GM10248 (cell line): Measurements from ENCODE around the gene CFTR.

Experiments used
- CTCF ChIA-PET: fragments of 300-600 bp; sonication (Branson Sonifier 250); formaldehyde crosslinking; extraction: SDS; loops from one replicate; lab custom pipeline; 2021; ENCODE audit warnings: antibody characterized with exemption; lab: Yijun Ruan, JAX
- POLR2A ChIA-PET: fragments of 350-650 bp; sonication (Branson Sonifier 250); formaldehyde crosslinking; extraction: SDS; loops from one replicate; lab custom pipeline; 2020; ENCODE audit warnings: antibody characterized with exemption; lab: Yijun Ruan, JAX
- DNase-seq: peaks from one replicate; pipeline ENCODE4 v3.0.0; 2012; ENCODE audit errors: extremely low spot score
- TF ChIP-seq, protein P1 (sequence below): IDR thresholded peaks from 2 replicates; pipeline ENCODE4 v1.5.1; 2012; ENCODE audit warnings: mild to moderate bottlenecking, low read depth; ENCODE audit errors: extremely low read depth, missing control alignments, control extremely low read depth

Gene CFTR

DNA sequence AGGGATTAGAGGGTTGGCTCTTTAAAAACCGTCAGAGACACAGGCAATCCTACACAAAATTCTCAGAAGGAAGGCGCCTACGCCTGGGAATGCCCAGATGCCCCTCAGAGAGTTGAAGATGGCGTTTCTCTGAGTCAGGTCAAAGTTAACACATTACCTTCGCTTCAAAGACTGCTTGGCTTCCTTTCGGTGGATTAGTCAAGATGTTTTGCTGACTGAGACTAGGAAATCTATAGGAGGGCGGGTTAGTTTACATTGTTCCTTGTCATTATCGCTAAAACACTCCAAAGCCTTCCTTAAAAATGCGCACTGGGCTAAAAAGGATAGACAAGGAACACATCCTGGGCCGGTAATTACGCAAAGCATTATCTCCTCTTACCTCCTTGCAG lies 995 bp upstream of the CFTR start:
- ChIA-PET CTCF (interaction anchor here (2.0 kb wide), 1 partner anchor 20 kb away, joined by 6 read pairs; no protein-coding TSS in a partner anchor), POLR2A (no interaction called here)
- no peak for DNase-seq
- TF ChIP-seq, protein P1, sequence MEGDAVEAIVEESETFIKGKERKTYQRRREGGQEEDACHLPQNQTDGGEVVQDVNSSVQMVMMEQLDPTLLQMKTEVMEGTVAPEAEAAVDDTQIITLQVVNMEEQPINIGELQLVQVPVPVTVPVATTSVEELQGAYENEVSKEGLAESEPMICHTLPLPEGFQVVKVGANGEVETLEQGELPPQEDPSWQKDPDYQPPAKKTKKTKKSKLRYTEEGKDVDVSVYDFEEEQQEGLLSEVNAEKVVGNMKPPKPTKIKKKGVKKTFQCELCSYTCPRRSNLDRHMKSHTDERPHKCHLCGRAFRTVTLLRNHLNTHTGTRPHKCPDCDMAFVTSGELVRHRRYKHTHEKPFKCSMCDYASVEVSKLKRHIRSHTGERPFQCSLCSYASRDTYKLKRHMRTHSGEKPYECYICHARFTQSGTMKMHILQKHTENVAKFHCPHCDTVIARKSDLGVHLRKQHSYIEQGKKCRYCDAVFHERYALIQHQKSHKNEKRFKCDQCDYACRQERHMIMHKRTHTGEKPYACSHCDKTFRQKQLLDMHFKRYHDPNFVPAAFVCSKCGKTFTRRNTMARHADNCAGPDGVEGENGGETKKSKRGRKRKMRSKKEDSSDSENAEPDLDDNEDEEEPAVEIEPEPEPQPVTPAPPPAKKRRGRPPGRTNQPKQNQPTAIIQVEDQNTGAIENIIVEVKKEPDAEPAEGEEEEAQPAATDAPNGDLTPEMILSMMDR = no peak

DNA sequence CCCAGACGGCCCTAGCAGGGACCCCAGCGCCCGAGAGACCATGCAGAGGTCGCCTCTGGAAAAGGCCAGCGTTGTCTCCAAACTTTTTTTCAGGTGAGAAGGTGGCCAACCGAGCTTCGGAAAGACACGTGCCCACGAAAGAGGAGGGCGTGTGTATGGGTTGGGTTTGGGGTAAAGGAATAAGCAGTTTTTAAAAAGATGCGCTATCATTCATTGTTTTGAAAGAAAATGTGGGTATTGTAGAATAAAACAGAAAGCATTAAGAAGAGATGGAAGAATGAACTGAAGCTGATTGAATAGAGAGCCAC lies 184 bp downstream of the CFTR start:
- CTCF ChIA-PET = interaction anchor here (1.3 to 1.4 kb wide), 2 partner anchors 14 to 17 kb away, joined by 3 read pairs; no protein-coding TSS in a partner anchor
- POLR2A ChIA-PET = no interaction called here
- DNase-seq = no peak
- TF ChIP-seq, protein P1 = no peak

DNA sequence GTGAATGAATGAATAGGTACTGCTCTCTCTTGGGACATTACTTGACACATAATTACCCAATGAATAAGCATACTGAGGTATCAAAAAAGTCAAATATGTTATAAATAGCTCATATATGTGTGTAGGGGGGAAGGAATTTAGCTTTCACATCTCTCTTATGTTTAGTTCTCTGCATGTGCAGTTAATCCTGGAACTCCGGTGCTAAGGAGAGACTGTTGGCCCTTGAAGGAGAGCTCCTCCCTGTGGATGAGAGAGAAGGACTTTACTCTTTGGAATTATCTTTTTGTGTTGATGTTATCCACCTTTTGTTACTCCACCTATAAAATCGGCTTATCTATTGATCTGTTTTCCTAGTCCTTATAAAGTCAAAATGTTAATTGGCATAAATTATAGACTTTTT lies 1.2 kb downstream of the CFTR start:
- POLR2A ChIA-PET = no interaction called here
- no peak for DNase-seq
- CTCF ChIA-PET = interaction anchor here (0.9 to 1.4 kb wide), 3 partner anchors 8 to 38 kb away, joined by 3 read pairs; no protein-coding TSS in a partner anchor
- TF ChIP-seq, protein P1 = no peak

- DNase-seq = no peak
- CTCF ChIA-PET = interaction anchor here (1.3 to 3.3 kb wide), 2 partner anchors 21 to 669 kb away, joined by 3 to 9 read pairs; no protein-coding TSS in a partner anchor
- POLR2A ChIA-PET = no interaction called here
- TF ChIP-seq, protein P1 = no peak
These were observed 5.3 kb downstream of the CFTR start for GRCh38 chr7:117485118-117485620.

DNA sequence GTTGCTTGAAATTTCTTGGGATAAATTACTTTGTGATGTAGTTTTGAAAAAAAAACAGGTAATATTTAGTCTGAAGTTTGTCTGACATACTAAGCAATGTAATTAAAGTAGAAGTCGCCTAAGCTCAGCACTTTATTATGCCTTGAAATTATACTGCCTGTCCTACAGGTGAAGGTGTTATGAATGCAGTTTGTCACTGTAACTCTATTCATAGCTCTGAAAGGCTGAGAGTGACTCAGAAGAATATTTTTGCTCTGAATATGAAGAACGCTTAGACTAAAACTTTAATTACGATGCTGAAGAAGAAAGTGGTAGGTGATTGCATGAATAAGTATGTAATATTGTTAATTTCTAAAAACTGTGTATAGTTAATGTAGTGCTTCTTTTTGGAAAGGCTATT lies 9.2 kb downstream of the CFTR start:
- ChIA-PET CTCF (interaction anchor here (3.6 kb wide), 1 partner anchor 13 kb away, joined by 15 read pairs; no protein-coding TSS in a partner anchor), POLR2A (no interaction called here)
- TF ChIP-seq, protein P1 = no peak
- DNase-seq = no peak

DNA sequence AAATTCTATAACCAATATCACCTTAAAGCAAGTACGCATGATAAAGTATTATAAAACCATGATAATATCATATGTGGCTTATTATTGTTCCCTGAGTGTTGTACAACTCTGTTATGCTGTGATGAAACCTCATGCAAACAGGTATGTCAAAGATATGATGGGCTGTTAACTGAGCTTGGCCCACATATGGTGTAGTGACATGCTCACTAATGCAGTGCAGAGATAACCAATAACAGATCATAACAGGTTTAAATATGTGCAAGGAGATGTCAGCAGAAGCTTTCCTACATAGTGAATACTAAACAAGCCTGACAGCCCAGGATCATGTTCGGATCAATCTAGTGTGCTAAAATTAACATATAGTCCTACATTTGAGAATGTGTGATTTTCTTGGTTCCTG lies 9.6 kb downstream of the CFTR start:
- TF ChIP-seq, protein P1 = no peak
- POLR2A ChIA-PET = no interaction called here
- CTCF ChIA-PET = interaction anchor here (3.6 kb wide), 1 partner anchor 14 kb away, joined by 15 read pairs; no protein-coding TSS in a partner anchor

DNA sequence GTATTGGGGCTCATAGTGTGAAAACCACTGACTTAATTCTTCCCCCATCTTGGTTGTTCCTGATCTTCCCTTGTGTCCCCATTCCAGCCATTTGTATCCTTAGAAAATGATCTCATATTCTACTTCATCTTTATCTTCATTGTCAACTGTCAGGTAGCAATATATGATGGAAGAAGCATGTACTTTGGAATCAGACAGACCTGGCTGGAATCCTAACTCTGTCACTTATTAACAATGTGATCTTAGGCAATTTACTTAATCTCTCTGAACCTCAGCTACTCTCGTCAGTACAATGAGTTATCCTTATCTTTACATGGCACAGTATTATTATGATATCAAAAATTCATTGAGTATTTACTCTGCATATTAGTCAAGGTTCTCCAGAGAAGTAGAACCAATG lies 10.1 kb downstream of the CFTR start:
- TF ChIP-seq, protein P1 = no peak
- ChIA-PET CTCF (no interaction called here), POLR2A (no interaction called here)
- no peak for DNase-seq

More for the DNA sequence above, 9.6 kb downstream of the CFTR start:
- DNase-seq = no peak
